Keratinocyte (primary cell): ENCODE measurements around the gene AQP7. TPM values are rescaled to one million over a fixed set of nuclear protein-coding genes. Genes with fewer than 3 reads are reported as not detected.

ENCODE experiments used
- DNase-seq: peaks from one replicate; pipeline ENCODE4 v3.0.0-alpha.2; 2011; ENCODE audit warnings: low read depth, missing footprints, low spot score
- FAIRE-seq: peaks from 2 replicates; lab custom pipeline; 2011; peaks lifted over from hg19 to GRCh38; lab: Jason Lieb, UNC
- H2AFZ ChIP-seq: 2 replicates; pipeline ENCODE4 v1.6.0; 2012; ENCODE audit warnings: low read length, control low read depth, inconsistent platforms; ENCODE audit not compliant: control insufficient read depth
- H3K27ac ChIP-seq: 2 replicates; pipeline ENCODE4 v1.5.1; 2011; ENCODE audit warnings: low read length; ENCODE audit not compliant: control insufficient read depth, insufficient read depth
- H3K27me3 ChIP-seq: 3 replicates; pipeline ENCODE4 v1.6.0; 2011; ENCODE audit warnings: low read length; ENCODE audit not compliant: control insufficient read depth, insufficient read depth; ENCODE audit errors: extremely low read depth
- H3K36me3 ChIP-seq, 2 experiments: 2 replicates in 1 of 2; 3 replicates in 1 of 2; pipeline ENCODE4 v1.5.1; 2011; ENCODE audit warnings: low read length in 2 of 2, mild to moderate bottlenecking in 1 of 2; ENCODE audit not compliant: control insufficient read depth in 2 of 2, insufficient read depth in 2 of 2; ENCODE audit errors: extremely low read depth in 1 of 2
- H3K4me1 ChIP-seq: 3 replicates; pipeline ENCODE4 v1.5.1; 2011; ENCODE audit warnings: low read length; ENCODE audit not compliant: control insufficient read depth, insufficient read depth; ENCODE audit errors: extremely low read depth
- H3K4me2 ChIP-seq: 3 replicates; pipeline ENCODE4 v1.6.0; 2011; ENCODE audit warnings: low read depth, low read length; ENCODE audit not compliant: control insufficient read depth, insufficient read depth; ENCODE audit errors: extremely low read depth
- H3K4me3 ChIP-seq, 3 experiments: fragments of 200-600 bp in 1 of 3; sonication (generic) in 1 of 3; 2 replicates in 2 of 3; 3 replicates in 1 of 3; pipeline ENCODE4 v1.5.1; 2011 to 2016; ENCODE audit warnings: low read length in 3 of 3, mild to moderate bottlenecking in 3 of 3, control low read depth in 2 of 3, inconsistent platforms in 1 of 3, low read depth in 1 of 3, mixed read lengths in 1 of 3, mixed run types in 1 of 3, moderate library complexity in 1 of 3; ENCODE audit not compliant: control insufficient read depth in 2 of 3, insufficient read depth in 2 of 3; ENCODE audit errors: extremely low read depth in 1 of 3
- H3K79me2 ChIP-seq: 2 replicates; pipeline ENCODE4 v1.6.0; 2012; ENCODE audit warnings: low read length; ENCODE audit not compliant: control insufficient read depth, insufficient read depth
- H3K9ac ChIP-seq: 3 replicates; pipeline ENCODE4 v1.6.0; 2011; ENCODE audit warnings: low read length; ENCODE audit not compliant: control insufficient read depth, insufficient read depth; ENCODE audit errors: extremely low read depth
- H3K9me1 ChIP-seq: 3 replicates; pipeline ENCODE4 v1.6.0; 2011; ENCODE audit warnings: low read length; ENCODE audit not compliant: control insufficient read depth, insufficient read depth; ENCODE audit errors: extremely low read depth
- H3K9me3 ChIP-seq: 2 replicates; pipeline ENCODE4 v1.5.1; 2012; ENCODE audit warnings: low read depth, low read length; ENCODE audit not compliant: control insufficient read depth
- H4K20me1 ChIP-seq: 3 replicates; pipeline ENCODE4 v1.6.0; 2011; ENCODE audit warnings: low read length; ENCODE audit not compliant: control insufficient read depth, insufficient read depth; ENCODE audit errors: extremely low read depth
- EZH2 ChIP-seq: IDR thresholded peaks from one replicate; pipeline ENCODE4 v1.6.1; 2012; ENCODE audit warnings: inconsistent platforms, mild to moderate bottlenecking, low read length, moderate library complexity
- dilution Hi-C: fragments of 300-500 bp; cut with MboI; formaldehyde crosslinking; loops from one replicate; pipeline ENCODE4 v1.7.0; 2020; ENCODE audit warnings: low sequenced_read_pairs; ENCODE audit not compliant: extremely low pct_ligation_motif_present
- polyA plus RNA-seq, 5 experiments: library from polyadenylated mRNA; depleted of rRNA in 3 of 5; stranded (reverse) in 3 of 5; stranded (forward) in 1 of 5; unstranded in 1 of 5; fragments of >200 nt; gene quantifications; 1 replicate in 1 of 5; 2 replicates in 3 of 5; 3 replicates in 1 of 5; pipeline versions ENCODE4 v1.2.1 to v1.2.3, GENCODE V29; 2011 to 2012; ENCODE audit warnings: missing spikeins in 2 of 5, low read depth in 1 of 5, low replicate concordance in 1 of 5
- TF ChIP-seq, protein P1 (sequence below), 3 experiments: IDR thresholded peaks in 1 of 3; conservative IDR thresholded peaks in 1 of 3; optimal IDR thresholded peaks in 1 of 3; 2 replicates in 2 of 3; 3 replicates in 1 of 3; pipeline versions ENCODE3 to v1.5.1; 2011; ENCODE audit warnings: low read length in 3 of 3, mild to moderate bottlenecking in 3 of 3, moderate library complexity in 2 of 3, control low read depth in 1 of 3, inconsistent platforms in 1 of 3; ENCODE audit not compliant: insufficient read depth in 2 of 3; ENCODE audit errors: extremely low read depth in 1 of 3

The AQP7 gene
- polyA plus RNA-seq, 1 donor (not counting 4 experiments of a cell fraction or from before 2014, with no cell fraction given) = not detected

DNA sequence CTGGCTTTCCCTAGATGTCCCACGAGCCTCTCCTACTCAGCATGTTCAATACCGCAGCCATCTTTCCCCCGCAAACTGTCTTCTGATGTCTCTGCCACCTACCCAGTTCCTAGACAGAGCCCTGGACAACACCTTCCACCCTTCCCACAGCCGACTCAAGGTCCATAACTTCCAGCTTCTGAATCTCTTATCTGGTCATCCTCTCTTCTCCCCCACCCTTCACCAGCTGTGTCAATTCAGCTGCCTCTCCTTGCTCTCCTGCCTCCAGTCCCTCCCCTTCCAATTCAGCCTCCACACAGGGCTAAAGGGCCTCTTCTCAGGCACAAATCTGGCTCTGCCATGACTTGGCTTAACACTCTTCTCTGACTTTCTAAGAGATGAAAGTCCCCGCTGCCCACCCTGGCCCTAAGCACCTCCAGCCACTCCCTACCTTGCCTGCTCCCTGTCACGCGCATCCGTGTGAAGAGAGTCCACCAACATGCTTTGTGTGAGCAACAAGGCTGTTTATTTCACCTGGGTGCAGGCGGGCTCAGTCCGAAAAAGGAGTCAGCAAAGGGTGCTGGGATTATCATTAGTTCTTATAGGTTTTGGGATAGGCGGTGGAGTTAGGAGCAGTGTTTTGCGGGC is 25.2 kb downstream of the AQP7 start:
- no peak for DNase-seq
- no peak overlapping the region for H3K4me2 ChIP-seq
- no peaks in the 10 kb centered on the region for H4K20me1 ChIP-seq
- no peaks in the 10 kb centered on the region for H3K9me3 ChIP-seq
- H2AFZ ChIP-seq = no peak overlapping the region
- TF ChIP-seq EZH2 = no peak
- TF ChIP-seq, protein P1, sequence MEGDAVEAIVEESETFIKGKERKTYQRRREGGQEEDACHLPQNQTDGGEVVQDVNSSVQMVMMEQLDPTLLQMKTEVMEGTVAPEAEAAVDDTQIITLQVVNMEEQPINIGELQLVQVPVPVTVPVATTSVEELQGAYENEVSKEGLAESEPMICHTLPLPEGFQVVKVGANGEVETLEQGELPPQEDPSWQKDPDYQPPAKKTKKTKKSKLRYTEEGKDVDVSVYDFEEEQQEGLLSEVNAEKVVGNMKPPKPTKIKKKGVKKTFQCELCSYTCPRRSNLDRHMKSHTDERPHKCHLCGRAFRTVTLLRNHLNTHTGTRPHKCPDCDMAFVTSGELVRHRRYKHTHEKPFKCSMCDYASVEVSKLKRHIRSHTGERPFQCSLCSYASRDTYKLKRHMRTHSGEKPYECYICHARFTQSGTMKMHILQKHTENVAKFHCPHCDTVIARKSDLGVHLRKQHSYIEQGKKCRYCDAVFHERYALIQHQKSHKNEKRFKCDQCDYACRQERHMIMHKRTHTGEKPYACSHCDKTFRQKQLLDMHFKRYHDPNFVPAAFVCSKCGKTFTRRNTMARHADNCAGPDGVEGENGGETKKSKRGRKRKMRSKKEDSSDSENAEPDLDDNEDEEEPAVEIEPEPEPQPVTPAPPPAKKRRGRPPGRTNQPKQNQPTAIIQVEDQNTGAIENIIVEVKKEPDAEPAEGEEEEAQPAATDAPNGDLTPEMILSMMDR (optimal IDR thresholded peaks at IDR 0.05 in 1 of 3, IDR thresholded peaks at IDR 0.05 in 1 of 3, conservative IDR thresholded peaks at IDR 0.05 in 1 of 3; ENCODE audit: extremely low read depth in 1 of 3, insufficient read depth in 2 of 3, low read length in 3 of 3) = no peak
- H3K4me3 ChIP-seq = no peak overlapping the region
- H3K4me1 ChIP-seq = peaks cover 6% of the 10 kb centered on the region
- H3K36me3 ChIP-seq = peaks cover 0 to 2% of the 10 kb centered on the region in 2 experiments
- no peak overlapping the region for H3K9ac ChIP-seq
- no peaks in the 10 kb centered on the region for H3K9me1 ChIP-seq
- FAIRE-seq = no peak
- dilution Hi-C loops = no loop called here
- H3K79me2 ChIP-seq = no peaks in the 10 kb centered on the region
- H3K27me3 ChIP-seq = no peaks in the 10 kb centered on the region
- no peak overlapping the region for H3K27ac ChIP-seq

DNA sequence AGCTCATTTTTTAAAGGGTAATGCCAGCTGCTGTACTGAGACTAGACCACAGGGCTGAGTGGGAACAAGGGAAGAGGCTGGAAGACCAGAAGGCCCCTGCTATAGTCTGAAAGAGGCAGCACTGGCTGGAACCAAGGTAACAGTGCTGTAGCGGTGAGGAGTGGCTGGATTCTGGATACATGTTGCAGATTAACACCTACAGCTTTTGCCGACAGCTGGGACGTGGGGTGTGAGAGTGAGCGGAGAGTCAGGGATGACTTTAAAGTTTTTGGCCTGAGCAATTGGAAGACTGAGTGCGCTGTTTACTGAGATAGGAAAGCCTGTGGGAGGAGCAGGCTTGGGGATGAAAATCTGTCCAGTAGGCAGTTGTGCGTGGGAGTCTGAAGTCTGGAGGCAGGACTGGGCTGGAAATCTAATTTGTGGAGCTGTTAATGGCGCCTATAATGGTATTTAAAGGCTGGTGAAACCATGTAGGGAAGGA is 26.5 kb downstream of the AQP7 start:
- no peaks in the 10 kb centered on the region for H4K20me1 ChIP-seq
- peaks cover 6% of the 10 kb centered on the region for H3K4me1 ChIP-seq
- H3K4me3 ChIP-seq = no peak overlapping the region
- H3K79me2 ChIP-seq = no peaks in the 10 kb centered on the region
- H3K36me3 ChIP-seq = peaks cover 4 to 6% of the 10 kb centered on the region in 2 experiments
- no peak overlapping the region for H2AFZ ChIP-seq
- dilution Hi-C loops = no loop called here
- no peaks in the 10 kb centered on the region for H3K27me3 ChIP-seq
- H3K27ac ChIP-seq = no peak overlapping the region
- no peak overlapping the region for H3K4me2 ChIP-seq
- H3K9ac ChIP-seq = no peak overlapping the region
- TF ChIP-seq, protein P1 (optimal IDR thresholded peaks at IDR 0.05 in 1 of 3, IDR thresholded peaks at IDR 0.05 in 1 of 3, conservative IDR thresholded peaks at IDR 0.05 in 1 of 3; ENCODE audit: extremely low read depth in 1 of 3, insufficient read depth in 2 of 3, low read length in 3 of 3) = no peak
- no peak for TF ChIP-seq EZH2
- DNase-seq = no peak
- no peaks in the 10 kb centered on the region for H3K9me1 ChIP-seq
- FAIRE-seq = no peak
- no peaks in the 10 kb centered on the region for H3K9me3 ChIP-seq
